ENCODE data around the gene GMIP.
"Not testable (repeated sequence)": the region's sequence is repeated elsewhere in the genome, so short reads cannot be mapped to it uniquely, and the experiment has no call there.

DNA sequence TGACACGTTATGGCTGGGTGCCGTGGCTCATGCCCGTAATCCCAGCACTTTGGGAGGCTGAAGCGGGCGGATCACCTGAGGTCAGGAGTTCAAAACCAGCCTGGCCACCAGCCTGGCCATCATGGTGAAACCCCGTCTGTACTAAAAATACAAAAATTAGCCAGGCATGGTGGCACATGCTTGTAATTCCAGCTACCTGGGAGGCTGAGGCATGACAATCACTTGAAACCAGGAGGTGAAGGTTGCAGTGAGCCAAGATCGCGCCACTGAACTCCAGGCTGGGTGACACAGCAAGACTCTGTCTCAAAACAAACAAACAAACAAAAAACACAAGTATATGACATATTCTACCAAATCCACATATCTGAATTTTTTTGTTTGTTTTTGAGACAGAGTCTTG, 36.8 kb downstream of the GMIP start:
- not testable (repeated sequence) for TF ChIP-seq SUZ12 (IDR thresholded peaks at IDR 0.05; ENCODE audit: extremely low read depth, insufficient read depth, insufficient read length); ZNF274 (IDR thresholded peaks at IDR 0.05; ENCODE audit: low read depth, low read length); YY1 (IDR thresholded peaks at IDR 0.05; ENCODE audit: insufficient read depth, insufficient read length)

Data from NT2/D1 (cell line).